ENCODE measurements around the gene P2RX1.
"Not testable (repeated sequence)": the region's sequence is repeated elsewhere in the genome, so short reads cannot be mapped to it uniquely, and the experiment has no call there.

P2RX1 gene

DNA sequence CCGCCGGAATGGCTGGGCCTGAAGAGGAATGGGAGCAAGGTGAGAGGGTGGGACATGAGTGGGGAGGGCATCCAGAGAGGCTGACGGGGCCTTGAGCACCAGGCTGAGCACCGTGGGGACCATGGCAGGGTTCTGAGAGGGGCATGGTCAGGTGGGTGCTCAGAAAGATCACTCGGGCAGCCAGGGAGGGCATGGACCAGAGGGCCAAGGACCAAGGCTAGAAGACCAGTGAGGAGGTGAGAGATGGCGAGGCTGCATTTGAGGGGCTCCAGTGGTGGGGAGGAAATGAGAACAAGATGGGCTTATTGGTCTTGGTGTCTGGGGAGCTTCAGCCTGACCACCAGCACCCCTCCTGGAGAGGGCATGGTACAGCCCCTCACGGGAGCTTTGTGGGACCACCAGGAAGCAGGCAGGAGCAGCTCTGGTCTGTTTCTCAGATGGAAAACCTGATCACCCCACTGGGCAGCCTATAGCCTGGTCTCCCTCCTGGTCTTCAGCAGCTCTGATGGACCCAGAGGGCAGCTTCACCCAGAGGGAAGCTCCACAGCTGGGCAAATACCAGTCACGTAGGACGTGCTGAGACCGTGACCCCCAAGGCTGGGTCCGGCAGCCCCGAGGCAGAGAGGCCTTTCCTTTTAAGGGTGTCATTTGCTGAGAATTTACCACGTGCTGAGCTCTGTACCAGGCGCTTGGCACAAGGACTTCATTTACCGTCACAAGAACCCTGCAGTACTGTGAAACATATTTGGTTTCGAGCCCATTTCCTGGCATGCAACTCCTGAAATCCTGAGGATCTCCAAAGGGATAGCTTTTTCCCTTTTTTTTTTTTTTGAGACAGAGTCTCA, 58.8 kb downstream of the P2RX1 start:
- DNase-seq (ENCODE audit: low read depth), result no peak

DNA sequence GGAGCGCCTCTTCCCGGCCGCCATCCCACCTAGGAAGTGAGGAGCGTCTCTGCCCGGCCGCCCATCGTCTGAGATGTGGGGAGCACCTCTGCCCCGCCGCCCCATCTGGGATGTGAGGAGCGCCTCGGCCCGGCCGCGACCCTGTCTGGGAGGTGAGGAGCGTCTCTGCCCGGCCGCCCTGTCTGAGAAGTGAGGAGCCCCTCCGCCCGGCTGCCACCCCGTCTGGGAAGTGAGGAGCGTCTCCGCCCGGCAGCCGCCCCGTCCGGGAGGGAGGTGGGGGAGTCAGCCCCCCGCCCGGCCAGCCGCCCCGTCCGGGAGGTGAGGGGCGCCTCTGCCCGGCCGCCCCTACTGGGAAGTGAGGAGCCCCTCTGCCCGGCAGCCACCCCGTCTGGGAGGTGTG, 62.1 kb downstream of the P2RX1 start:
- DNase-seq (ENCODE audit: low read depth), result not testable (repeated sequence)

DNA sequence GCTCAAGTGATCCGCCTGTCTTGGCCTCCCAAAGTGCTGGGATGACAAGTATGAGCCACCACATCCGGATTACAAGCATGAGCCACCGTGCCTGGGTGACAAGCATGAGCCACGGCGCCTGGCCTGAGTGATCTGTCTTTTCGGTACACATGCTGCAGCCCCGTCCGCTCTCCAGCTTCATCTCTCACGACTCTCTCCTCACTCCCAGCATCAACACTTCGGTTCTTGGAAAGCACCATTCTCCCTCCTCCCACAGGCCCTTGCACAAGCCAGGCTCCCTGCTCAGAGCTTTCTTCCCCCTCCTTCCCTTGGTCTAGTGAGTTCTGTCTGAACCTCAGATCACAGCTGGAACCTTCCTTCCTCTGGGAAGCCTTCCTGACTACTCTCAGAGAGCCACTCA, 63.7 kb downstream of the P2RX1 start:
- no peak for DNase-seq (ENCODE audit: low read depth)

DNA sequence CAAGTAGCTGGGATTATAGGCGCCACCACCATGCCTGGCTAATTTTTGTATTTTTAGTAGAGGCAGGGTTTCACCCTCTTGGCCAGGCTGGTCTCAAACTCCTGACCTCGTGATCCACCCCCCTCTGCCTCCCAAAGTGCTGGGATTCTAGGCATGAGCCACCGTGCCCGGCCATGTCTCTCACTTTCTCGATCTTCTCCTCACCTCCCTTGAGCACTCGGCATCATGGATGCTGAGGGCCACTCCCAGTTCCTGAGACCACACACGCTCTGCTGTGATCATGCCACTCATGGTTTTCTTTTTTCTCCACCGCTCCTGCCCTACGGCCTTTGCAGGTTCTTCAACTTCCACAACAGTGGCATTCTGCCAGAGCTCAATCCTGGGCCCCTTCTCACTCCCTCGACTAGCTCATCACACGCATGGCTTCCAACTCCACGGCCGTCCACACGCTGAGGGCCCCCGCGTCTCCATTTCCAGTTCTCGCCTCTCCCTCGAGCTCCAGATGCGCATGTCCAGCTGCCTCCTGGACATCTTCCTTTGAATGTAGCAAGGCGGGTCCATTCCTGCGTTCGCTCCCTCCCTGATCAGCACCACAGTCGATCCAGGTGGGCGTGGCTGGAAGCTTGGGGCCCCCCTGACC, 64.7 kb downstream of the P2RX1 start:
- DNase-seq (ENCODE audit: low read depth), result no peak

DNA sequence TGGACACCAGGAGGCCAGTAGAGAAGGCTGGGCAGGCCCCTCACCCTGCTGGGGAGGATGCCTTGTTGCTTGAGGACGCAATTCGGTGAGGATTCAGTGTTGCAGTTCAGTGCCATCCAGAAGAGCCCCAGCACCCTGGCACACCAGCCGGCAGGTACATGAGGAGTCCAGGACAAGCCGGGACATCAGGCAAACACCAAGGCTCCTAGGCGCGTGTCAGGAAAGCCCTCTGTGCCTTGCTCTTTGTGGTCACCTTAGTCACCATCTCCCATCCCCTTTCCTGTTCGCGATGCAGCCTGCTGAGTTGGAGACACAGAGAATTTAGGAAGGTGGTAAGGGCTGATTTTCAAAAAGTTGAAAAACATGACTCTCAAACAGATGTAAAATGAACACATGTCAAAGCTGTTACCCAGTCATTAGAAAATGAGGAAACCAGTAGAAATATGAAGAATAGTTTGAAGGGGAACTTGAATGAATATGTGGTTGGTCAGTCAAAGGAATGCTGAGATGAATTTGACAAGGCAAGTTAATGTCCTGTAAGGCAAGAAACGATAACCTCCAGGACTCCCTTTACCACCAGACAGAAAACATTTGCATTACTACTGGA, 67.9 kb downstream of the P2RX1 start:
- no peak for DNase-seq (ENCODE audit: low read depth)

DNA sequence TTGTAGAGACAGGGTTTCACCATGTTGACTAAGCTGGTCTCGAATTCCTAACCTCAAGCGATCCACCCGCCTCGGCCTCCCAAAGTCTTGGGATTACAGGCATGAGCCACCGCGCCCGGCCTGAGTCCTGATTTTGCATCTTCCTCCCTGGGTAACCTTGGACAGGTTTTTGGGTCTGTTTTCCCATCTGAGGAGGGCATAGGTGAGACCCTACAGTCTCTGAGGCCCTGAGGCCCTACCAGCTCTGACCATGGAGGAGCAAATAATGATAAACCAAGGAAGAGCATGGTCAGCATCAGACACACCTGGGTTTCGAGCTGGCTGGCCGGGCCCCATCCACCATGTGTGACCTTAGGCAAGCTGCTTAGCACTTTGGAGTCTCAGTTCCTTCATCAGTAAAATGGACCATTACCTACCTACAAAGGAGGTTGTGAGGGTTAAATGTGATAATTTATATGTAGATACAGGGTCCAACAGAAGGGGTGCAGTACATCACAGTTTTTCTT, 69.0 kb downstream of the P2RX1 start:
- DNase-seq (ENCODE audit: low read depth), result no peak

Data from GM04503 (cell line).